Prostate gland (tissue), 2 donors: ENCODE measurements around the gene CLSTN1. TPM values are rescaled to one million over a fixed set of nuclear protein-coding genes. Genes with fewer than 3 reads are reported as not detected.

Experiments
- DNase-seq: peaks from one replicate; pipeline ENCODE4 v3.0.0-alpha.2; 2019; ENCODE audit warnings: low spot score
- H3K27ac ChIP-seq, 2 donors: fragments of 200-600 bp; sonication (generic); 2 replicates each; pipeline ENCODE4 v1.5.1; 2017 to 2019
- H3K27me3 ChIP-seq: fragments of 200-600 bp; sonication (generic); replicated peaks from 2 replicates; pipeline ENCODE4 v1.5.1; 2019; ENCODE audit not compliant: insufficient read depth
- H3K36me3 ChIP-seq, 2 donors: fragments of 200-600 bp; sonication (generic); 1 replicate in 1 of 2; 2 replicates in 1 of 2; pipeline versions ENCODE4 v1.5.1 to v1.8.1; 2017 to 2019
- H3K4me1 ChIP-seq: fragments of 200-600 bp; sonication (generic); replicated peaks from 2 replicates; pipeline ENCODE4 v1.5.1; 2019
- H3K4me3 ChIP-seq, 2 donors: fragments of 200-600 bp; sonication (generic); 2 replicates each; pipeline ENCODE4 v1.5.1; 2017 to 2019
- H3K9me3 ChIP-seq: fragments of 200-600 bp; sonication (generic); 2 replicates; pipeline ENCODE4 v1.5.1; 2017
- POLR2A ChIP-seq: fragments of 450-650 bp; IDR thresholded peaks from one replicate; pipeline ENCODE4 v1.6.1; 2016; ENCODE audit warnings: antibody characterized with exemption, mild to moderate bottlenecking
- POLR2AphosphoS5 ChIP-seq: sonication (generic); formaldehyde crosslinking; IDR thresholded peaks from one replicate; pipeline ENCODE4 v1.6.1; 2017; ENCODE audit warnings: antibody characterized with exemption
- WGBS: methylation state at CpG from one replicate; pipeline ENCODE4 v1.1.5; 2018; 5-methylcytosine and 5-hydroxymethylcytosine counted together
- intact Hi-C: fragments of 100-400 bp; cut with DNase I; formaldehyde crosslinking; loops from one replicate; pipeline ENCODE4 v1.14.2; 2022
- total RNA-seq, 2 donors: library from RNA; depleted of rRNA; stranded (reverse); fragments of >200 nt; gene quantifications; one replicate each; pipeline ENCODE4 v1.1.0, GENCODE V29; 2016
- TF ChIP-seq, protein P1 (sequence below), 4 experiments: fragments of 200-600 bp in 2 of 4; fragments of 450-650 bp in 2 of 4; sonication (generic) in 2 of 4; IDR thresholded peaks; 1 replicate in 3 of 4; 2 replicates in 1 of 4; pipeline ENCODE4 v1.5.1; 2016 to 2019; ENCODE audit warnings: antibody characterized with exemption in 4 of 4, mild to moderate bottlenecking in 2 of 4, moderate library complexity in 2 of 4

Gene CLSTN1
- total RNA-seq, 2 donors from 2014 or later, result 133 to 230 TPM

DNA sequence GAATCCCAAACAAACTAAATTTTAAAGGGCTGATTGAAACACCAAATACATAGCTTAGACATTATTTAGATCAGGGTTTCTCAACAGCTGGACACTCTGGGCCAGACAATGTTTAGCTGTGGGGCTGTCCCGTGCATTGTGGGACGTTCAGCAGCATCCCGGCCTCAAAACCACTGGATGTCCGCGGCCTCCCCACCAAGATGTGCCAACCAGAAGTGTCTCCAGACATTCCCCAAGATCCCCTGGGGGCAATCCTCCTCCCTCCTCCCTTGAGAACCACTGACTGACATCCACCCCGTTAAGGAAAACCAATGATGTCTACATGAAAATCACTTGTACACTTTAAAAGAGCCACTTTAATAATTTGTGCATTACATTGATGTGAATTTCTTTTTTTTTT lies 38.4 kb downstream of the CLSTN1 start:
- 66% methylated on average over 6 of the region's 6 CpGs for WGBS
- TF ChIP-seq POLR2AphosphoS5, result no peak
- TF ChIP-seq POLR2A, result no peak
- TF ChIP-seq, protein P1, sequence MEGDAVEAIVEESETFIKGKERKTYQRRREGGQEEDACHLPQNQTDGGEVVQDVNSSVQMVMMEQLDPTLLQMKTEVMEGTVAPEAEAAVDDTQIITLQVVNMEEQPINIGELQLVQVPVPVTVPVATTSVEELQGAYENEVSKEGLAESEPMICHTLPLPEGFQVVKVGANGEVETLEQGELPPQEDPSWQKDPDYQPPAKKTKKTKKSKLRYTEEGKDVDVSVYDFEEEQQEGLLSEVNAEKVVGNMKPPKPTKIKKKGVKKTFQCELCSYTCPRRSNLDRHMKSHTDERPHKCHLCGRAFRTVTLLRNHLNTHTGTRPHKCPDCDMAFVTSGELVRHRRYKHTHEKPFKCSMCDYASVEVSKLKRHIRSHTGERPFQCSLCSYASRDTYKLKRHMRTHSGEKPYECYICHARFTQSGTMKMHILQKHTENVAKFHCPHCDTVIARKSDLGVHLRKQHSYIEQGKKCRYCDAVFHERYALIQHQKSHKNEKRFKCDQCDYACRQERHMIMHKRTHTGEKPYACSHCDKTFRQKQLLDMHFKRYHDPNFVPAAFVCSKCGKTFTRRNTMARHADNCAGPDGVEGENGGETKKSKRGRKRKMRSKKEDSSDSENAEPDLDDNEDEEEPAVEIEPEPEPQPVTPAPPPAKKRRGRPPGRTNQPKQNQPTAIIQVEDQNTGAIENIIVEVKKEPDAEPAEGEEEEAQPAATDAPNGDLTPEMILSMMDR (IDR thresholded peaks at IDR 0.05), result no peak

DNA sequence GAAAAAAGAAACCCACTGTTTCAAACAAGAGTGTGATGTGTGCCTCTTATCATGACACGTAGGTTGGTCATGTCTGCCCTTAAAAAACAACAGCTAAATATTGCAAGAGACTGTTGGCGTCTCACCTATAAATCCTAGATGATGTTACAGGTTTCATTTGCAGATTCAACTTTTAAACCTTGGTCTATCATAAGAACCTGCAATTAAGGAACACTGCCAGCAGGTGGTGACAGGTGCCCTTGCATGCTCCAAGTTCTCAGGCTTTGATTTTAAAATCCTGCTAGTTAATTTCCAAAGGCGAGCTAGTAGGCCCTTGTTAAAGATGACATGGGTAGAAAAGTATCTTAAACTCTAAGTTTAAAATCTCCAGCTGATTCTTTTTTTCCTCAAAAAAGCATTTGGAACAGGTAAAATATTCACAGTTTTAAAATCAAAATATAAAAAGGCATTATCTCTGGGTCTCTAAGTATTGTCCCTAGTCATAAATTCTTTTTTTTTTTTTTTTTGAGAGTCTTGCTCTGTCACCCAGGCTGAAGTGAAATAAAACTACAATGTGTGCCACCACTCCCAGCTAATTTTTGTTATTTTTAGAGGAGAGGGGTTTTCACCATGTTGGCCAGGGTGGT lies 39.1 kb downstream of the CLSTN1 start:
- DNase-seq, result peak; percentile 63

More for the DNA sequence above, 38.4 kb downstream of the CLSTN1 start:
- no peaks in the 10 kb centered on the region for H3K27me3 ChIP-seq
- no peak overlapping the region for H3K27ac ChIP-seq
- DNase-seq, result no peak
- intact Hi-C loops, result loop anchor here (2.0 kb wide), 1 partner anchor 81 kb away; no protein-coding TSS in a partner anchor
- H3K36me3 ChIP-seq, result no peaks in the 10 kb centered on the region
- H3K9me3 ChIP-seq, result no peaks in the 10 kb centered on the region
- no peak overlapping the region for H3K4me3 ChIP-seq
- no peaks in the 10 kb centered on the region for H3K4me1 ChIP-seq

DNA sequence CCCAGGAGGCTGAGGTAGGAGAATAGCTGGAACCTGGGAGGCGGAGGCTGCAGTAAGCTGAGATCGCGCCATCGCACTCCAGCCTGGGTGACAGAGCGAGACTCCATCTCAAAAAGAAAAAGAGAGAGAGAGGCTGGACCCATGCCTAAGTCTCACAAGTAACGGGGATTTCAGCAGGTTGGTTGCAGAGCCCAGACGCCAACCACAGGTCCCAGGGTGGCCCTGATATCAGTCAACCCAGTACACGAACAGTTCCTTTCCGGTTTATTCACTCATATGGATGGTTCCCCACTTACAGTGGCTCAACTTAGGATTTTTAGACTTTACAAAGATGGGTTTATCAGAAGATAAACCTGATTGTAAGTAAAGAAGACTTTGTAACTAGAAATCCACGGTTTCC lies 40.9 kb downstream of the CLSTN1 start:
- Histone ChIP-seq H3K27me3 (no peaks in the 10 kb centered on the region), H3K27ac (no peak overlapping the region), H3K36me3 (no peaks in the 10 kb centered on the region), H3K4me3 (no peak overlapping the region), H3K9me3 (no peaks in the 10 kb centered on the region), H3K4me1 (no peaks in the 10 kb centered on the region)
- no peak for DNase-seq
- no peak for TF ChIP-seq POLR2AphosphoS5
- TF ChIP-seq, protein P1 (IDR thresholded peaks at IDR 0.05), result no peak
- TF ChIP-seq POLR2A, result no peak
- WGBS, result 96% methylated on average over 10 of the region's 10 CpGs
- intact Hi-C loops, result no loop called here

More for the DNA sequence above, 39.1 kb downstream of the CLSTN1 start:
- Histone ChIP-seq H3K4me3 (no peak overlapping the region), H3K4me1 (no peaks in the 10 kb centered on the region), H3K36me3 (no peaks in the 10 kb centered on the region), H3K27me3 (no peaks in the 10 kb centered on the region), H3K9me3 (no peaks in the 10 kb centered on the region), H3K27ac (no peak overlapping the region)
- intact Hi-C loops, result loop anchor here (2.0 kb wide), 1 partner anchor 82 kb away; no protein-coding TSS in a partner anchor
- WGBS, result 56% methylated on average over 3 of the region's 3 CpGs
- no peak for TF ChIP-seq POLR2A
- TF ChIP-seq POLR2AphosphoS5, result peak; percentile 42
- TF ChIP-seq, protein P1 (IDR thresholded peaks at IDR 0.05), result peak; percentile 32 to 87 (median 74)

DNA sequence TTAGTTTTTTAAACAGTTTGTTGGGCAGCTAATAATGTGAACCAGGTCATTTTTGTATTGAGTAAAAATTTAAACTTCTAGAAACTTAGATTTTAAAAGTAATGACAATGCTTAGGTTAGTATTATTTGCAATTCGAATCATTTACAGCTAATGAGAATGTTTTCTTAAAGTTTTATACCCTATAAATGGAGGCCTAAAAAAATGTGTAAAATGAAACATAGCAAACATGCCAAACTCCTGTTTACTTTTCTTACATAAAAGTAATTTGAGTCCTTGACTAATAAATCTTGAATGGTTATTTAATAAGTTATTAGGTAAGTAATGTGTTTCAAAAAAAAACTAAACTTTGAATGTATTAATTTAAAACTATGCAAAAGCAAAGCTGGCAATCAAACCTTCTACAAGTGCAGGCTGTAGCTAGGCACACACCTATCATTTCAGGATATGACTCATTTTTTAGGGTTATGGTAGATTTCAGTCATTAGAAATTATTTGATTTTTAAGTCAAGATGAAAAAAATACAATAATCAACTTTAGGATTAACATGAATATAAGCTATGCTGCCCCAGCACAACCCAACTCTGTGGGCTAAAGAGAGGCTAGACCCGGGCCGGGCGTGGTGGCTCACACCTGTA lies 41.5 kb downstream of the CLSTN1 start:
- no peaks in the 10 kb centered on the region for H3K9me3 ChIP-seq
- TF ChIP-seq, protein P1 (IDR thresholded peaks at IDR 0.05), result no peak
- TF ChIP-seq POLR2A (no peak), POLR2AphosphoS5 (no peak)
- no peaks in the 10 kb centered on the region for H3K27me3 ChIP-seq
- WGBS, result 76% methylated on average over 4 of the region's 4 CpGs
- DNase-seq, result no peak
- H3K4me3 ChIP-seq, result no peak overlapping the region
- intact Hi-C loops, result no loop called here
- no peaks in the 10 kb centered on the region for H3K36me3 ChIP-seq
- no peak overlapping the region for H3K27ac ChIP-seq
- no peaks in the 10 kb centered on the region for H3K4me1 ChIP-seq
